ENCODE data around the gene GHR.

GRCh38 chr5:42621662-42622061 lies 198.4 kb downstream of the GHR start:
- TF ChIP-seq CREB5 (CRISPR knock-in tag; IDR thresholded peaks at IDR 0.05; ENCODE audit: low read depth) (no peak), ARNTL (CRISPR knock-in tag; IDR thresholded peaks at IDR 0.05; ENCODE audit: borderline replicate concordance, low read depth) (no peak), ISL1 (CRISPR knock-in tag; IDR thresholded peaks at IDR 0.05) (no peak), ZFP3 (CRISPR knock-in tag; IDR thresholded peaks at IDR 0.05) (no peak), ZNF70 (CRISPR knock-in tag; IDR thresholded peaks at IDR 0.05) (no peak)
